GM18951 (cell line): Measurements from ENCODE around the gene KCNQ4.

Source experiments
- POLR2A ChIP-seq: IDR thresholded peaks from 4 replicates; pipeline ENCODE4 v1.6.1; 2011; ENCODE audit warnings: mild to moderate bottlenecking; ENCODE audit not compliant: insufficient read length, insufficient read depth; ENCODE audit errors: extremely low read depth
- in situ Hi-C: fragments of 300-500 bp; cut with MboI; formaldehyde crosslinking; loops from one replicate; pipeline ENCODE4 v1.12.0; 2022; ENCODE audit warnings: low sequenced_read_pairs, mixed read lengths, inconsistent platforms; ENCODE audit not compliant: unreplicated experiment

KCNQ4 gene

GRCh38 chr1:40776236-40777072 lies 7.1 kb upstream of the KCNQ4 start:
- in situ Hi-C loops: loop anchor here (10.0 kb wide), 1 partner anchor 68 kb away; no protein-coding TSS in a partner anchor
- no peak for TF ChIP-seq POLR2A

GRCh38 chr1:40777224-40777970 lies 6.2 kb upstream of the KCNQ4 start:
- no peak for TF ChIP-seq POLR2A
- in situ Hi-C loops: loop anchor here (10.0 kb wide), 1 partner anchor 67 kb away; no protein-coding TSS in a partner anchor

DNA sequence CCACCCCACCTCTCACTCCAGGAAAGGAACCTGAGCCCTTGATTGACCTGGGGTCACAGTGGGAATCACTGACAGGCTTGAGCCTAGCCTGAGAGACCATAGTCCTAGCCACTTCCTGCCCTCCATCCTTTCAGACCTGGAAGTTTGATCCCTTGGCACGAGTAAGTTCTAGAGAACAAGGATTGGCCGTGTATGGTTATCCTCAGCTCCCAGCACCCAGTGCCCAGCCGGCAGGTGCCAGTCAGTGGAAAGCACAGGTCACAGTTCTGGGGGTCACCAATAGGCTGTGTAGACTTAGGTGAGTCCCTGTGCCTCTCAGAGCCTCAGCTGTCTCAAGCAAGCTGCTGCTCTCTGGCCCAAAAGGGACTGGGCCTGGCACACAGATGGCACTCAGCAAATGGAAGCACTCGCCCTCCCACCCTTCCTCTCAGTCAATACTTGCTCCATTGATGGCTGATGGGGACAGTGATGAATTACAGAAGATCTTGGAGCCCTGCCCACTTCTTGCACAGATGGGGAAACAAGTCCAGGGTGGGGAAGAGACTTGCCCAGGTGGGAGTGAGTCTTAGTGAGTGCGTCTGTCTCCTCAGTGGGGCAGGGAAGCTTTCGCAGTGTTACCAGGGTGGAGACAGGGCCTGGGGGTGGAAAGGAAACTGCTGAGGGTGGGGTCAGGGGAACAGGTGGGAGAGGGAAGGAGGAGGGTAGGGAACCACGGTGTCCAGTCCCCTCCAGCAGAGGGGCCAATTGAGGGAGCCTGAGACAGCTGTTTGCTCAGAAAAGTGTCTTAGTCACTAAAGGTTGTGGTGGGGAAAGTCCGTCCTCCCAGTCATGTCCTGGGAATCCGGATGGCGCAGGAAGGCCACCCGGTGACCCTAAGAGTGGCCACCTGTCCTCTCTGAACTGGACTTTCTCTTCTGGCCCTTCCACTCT lies 2.6 kb upstream of the KCNQ4 start:
- in situ Hi-C loops: no loop called here
- no peak for TF ChIP-seq POLR2A

GRCh38 chr1:40781608-40781971 lies 2.0 kb upstream of the KCNQ4 start:
- no peak for TF ChIP-seq POLR2A
- in situ Hi-C loops: no loop called here

GRCh38 chr1:40782371-40782956 lies 1.1 kb upstream of the KCNQ4 start:
- TF ChIP-seq POLR2A: no peak
- in situ Hi-C loops: no loop called here

DNA sequence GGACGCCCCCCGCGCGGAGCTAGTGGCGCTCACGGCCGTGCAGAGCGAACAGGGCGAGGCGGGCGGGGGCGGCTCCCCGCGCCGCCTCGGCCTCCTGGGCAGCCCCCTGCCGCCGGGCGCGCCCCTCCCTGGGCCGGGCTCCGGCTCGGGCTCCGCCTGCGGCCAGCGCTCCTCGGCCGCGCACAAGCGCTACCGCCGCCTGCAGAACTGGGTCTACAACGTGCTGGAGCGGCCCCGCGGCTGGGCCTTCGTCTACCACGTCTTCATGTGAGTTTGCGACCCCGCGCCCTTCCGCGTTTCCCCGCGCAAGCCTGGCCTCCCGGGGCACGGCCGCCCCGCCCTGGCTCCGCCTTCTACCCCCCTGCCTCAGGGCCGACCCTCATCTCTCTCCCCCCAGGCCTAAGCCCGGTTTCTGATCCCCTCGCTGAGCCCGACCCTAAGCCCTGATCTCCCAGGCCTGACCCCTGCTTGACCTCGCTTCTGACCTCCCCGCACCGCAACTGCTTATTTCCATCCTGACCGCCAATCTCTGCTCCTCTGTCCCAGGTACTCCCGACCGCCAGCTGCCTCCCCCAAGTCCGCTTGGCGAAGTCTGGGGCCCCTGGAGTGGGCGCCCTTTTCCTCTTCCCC lies 669 bp downstream of the KCNQ4 start:
- no peak for TF ChIP-seq POLR2A
- in situ Hi-C loops: no loop called here

DNA sequence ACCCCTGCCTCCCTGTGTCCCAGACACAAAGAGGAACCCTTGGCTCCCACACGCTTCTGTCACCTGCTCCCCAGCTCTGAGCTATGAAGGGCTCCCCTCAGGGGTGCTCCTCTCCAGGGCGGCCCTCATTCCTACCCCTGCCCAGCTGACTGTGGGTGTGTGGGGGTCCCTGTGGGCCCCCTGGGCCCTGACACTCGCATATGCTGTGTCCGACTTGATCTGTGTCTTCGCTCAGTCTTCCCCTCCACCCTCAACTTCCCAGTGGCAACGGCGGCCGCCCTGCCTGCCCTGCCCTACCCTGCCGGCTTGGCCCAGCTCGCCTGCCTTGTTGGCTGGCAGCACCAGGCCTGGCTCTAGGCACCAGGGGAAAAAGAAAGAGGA lies 1.2 kb downstream of the KCNQ4 start:
- in situ Hi-C loops: no loop called here

GRCh38 chr1:40785446-40785845 lies 1.9 kb downstream of the KCNQ4 start:
- TF ChIP-seq POLR2A: no peak
- in situ Hi-C loops: no loop called here

More for the DNA sequence above, 1.2 kb downstream of the KCNQ4 start:
- no peak for TF ChIP-seq POLR2A

- TF ChIP-seq POLR2A: no peak
- in situ Hi-C loops: no loop called here
Observed at GRCh38 chr1:40786171-40786994, 2.8 kb downstream of the KCNQ4 start.

DNA sequence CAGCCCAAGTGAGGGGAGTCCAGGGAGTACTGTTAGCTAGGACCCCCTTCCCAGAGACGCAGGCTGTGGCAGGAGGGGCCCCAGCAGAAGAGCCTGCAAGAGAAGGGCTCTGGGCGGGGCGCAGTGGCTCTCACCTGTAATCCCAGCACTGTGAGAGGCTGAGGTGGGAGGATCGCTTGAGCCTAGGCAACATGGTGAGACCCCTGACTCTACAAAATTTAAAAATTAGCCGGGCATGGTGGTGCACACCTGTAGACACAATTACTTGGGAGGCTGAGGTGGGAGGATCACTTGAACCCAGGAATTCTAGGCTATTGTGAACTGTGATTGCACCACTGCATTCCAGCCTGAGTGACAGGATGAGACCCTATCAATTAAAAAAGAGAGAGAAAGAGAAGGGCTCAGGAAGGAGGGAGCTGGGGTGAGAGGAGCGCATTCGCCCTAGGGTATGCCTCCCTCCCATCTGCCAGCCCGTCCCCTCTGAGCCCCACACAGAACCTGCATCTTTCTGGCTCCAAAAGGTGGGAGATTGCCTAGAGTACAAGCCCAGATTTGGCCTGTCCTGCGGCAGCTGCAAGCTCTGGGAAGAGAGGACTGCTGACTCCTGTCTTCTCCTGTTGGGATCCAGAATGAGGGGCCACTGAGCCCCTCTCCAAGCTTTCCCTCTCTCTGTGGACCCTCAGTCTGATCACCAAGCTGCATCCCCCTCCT lies 3.6 kb downstream of the KCNQ4 start:
- no peak for TF ChIP-seq POLR2A
- in situ Hi-C loops: no loop called here
